ENCODE measurements around the gene ZBTB17.

DNA sequence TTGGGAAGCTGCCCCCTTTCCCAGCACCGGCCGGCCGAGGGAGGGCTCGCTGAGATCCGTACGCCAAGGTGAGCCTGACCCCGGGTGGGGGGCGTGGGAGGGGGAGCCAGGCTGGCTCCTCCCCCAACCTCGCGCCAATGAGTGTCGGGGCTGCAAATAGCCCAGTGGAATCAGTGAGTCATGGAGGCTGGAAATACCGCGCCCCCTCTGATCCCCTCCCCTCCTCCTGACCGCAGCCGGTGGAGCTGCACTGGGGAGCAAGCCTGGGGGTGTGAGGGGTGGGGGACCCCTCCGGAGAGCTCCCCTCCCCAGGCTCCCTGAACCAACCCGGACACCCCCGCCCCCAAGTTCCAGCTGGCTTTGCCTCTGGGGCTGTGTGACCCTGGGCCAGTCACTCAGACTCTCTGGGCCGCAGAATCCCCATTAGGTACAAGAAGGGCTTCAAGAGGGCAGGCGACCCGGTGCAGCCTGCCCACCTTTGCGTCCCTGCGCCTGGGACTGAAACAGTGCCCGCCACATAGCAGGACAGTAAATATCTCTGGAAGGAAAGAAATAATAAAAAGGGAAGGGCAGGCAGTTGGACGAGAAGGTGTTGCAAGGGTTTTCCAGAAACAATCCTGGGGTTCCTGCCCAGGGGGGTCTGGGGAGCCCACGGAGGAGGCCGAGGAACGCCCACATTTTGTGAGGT lies 37.5 kb upstream of the ZBTB17 start:
- TF ChIP-seq, protein P1, sequence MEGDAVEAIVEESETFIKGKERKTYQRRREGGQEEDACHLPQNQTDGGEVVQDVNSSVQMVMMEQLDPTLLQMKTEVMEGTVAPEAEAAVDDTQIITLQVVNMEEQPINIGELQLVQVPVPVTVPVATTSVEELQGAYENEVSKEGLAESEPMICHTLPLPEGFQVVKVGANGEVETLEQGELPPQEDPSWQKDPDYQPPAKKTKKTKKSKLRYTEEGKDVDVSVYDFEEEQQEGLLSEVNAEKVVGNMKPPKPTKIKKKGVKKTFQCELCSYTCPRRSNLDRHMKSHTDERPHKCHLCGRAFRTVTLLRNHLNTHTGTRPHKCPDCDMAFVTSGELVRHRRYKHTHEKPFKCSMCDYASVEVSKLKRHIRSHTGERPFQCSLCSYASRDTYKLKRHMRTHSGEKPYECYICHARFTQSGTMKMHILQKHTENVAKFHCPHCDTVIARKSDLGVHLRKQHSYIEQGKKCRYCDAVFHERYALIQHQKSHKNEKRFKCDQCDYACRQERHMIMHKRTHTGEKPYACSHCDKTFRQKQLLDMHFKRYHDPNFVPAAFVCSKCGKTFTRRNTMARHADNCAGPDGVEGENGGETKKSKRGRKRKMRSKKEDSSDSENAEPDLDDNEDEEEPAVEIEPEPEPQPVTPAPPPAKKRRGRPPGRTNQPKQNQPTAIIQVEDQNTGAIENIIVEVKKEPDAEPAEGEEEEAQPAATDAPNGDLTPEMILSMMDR (conservative IDR thresholded peaks at IDR 0.05; ENCODE audit: low read depth in 2 of 2), result no peak
- TF ChIP-seq EZH2phosphoT487 (IDR thresholded peaks at IDR 0.05; ENCODE audit: unreplicated experiment), result no peak

Data from GM23338 (cell line).